ENCODE results near the gene SLC66A1. TPM values are rescaled to one million over a fixed set of nuclear protein-coding genes. Genes with fewer than 3 reads are reported as not detected.
A peak's percentile ranks its signal among the peaks of the same experiment; 100 is the strongest.

SLC66A1 gene
- total and polyA plus RNA-seq, 9 of the 15 experiments (the other 6 are each of a cell fraction or from before 2014, with no cell fraction given) = 1.2 to 40.8 (median 18.6) TPM

DNA sequence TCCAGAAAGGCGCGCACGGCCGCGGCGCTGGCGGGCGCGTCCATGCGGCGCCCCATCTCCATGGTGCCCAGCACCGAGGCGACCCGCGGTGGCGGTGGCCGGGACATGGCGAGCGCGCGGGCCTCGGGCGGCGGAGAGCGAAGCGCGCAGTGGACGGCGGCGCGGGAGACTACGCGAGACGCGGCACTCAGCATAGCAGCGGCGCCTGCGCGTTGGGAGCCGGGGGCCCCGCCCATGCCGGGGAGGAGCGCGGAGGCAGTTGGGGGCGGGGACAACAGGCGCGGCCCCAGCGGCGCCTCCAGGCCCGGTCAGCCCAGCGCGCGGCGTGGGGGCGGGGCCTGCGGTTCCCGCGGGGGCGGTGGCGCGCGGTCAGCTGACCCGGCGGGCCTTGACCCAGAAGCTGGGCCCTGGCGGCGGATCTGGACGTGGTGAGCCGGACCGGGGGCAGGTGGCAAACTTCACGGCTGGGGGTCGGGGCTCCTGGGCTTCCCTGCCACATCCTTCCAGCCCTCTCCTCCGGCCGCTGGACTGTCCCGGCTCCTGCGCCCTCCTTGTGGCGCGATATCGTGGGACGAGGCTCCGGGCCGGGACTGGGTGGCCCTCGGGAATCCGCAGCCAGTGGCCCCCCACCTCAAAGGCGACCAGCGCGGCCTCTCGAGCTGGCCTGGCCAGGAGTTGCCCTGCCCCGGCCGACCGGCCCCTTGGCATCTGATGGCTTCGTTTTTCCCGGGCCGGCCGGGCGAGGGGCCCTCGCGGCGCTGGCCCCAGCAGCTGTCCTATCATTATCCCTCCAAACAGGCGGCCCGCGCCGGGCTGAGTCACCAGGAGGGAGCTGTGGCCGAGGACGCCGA is at the start of gene SLC66A1, which contains the start of gene AKR7A2 (continued):
- peak; percentile 68 for TF ChIP-seq CBFA2T2 (conservative IDR thresholded peaks at IDR 0.05)
- TF ChIP-seq ZBTB43 (CRISPR knock-in tag; IDR thresholded peaks at IDR 0.05) = no peak
- TF ChIP-seq CAMTA2 (CRISPR knock-in tag; conservative IDR thresholded peaks at IDR 0.05) = peak; percentile 92
- no peak for TF ChIP-seq MAFK (IDR thresholded peaks at IDR 0.05; ENCODE audit: low read length)
- no peak for TF ChIP-seq NR0B1 (IDR thresholded peaks at IDR 0.05; ENCODE audit: partially characterized antibody)
- TF ChIP-seq, protein P1, sequence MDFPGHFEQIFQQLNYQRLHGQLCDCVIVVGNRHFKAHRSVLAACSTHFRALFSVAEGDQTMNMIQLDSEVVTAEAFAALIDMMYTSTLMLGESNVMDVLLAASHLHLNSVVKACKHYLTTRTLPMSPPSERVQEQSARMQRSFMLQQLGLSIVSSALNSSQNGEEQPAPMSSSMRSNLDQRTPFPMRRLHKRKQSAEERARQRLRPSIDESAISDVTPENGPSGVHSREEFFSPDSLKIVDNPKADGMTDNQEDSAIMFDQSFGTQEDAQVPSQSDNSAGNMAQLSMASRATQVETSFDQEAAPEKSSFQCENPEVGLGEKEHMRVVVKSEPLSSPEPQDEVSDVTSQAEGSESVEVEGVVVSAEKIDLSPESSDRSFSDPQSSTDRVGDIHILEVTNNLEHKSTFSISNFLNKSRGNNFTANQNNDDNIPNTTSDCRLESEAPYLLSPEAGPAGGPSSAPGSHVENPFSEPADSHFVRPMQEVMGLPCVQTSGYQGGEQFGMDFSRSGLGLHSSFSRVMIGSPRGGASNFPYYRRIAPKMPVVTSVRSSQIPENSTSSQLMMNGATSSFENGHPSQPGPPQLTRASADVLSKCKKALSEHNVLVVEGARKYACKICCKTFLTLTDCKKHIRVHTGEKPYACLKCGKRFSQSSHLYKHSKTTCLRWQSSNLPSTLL (IDR thresholded peaks at IDR 0.05) = no peak
- peak; percentile 75 to 91; a peak in 3 of 4 replicates for TF ChIP-seq SIN3A (IDR thresholded peaks at IDR 0.05; ENCODE audit: borderline replicate concordance in 2 of 2, control insufficient read depth in 1 of 2, low read depth in 2 of 2, low read length in 2 of 2)
- TF ChIP-seq IFI16 (CRISPR knock-in tag; IDR thresholded peaks at IDR 0.05) = no peak
- no peak for TF ChIP-seq COPS2 (conservative IDR thresholded peaks at IDR 0.05)
- no peak; the same call in 1 of the 2 replicates for TF ChIP-seq HDAC8 (tag; IDR thresholded peaks at IDR 0.05)
- peak in 1 of 2 experiments; percentile 89; a peak in 3 of 4 replicates for TF ChIP-seq MAZ (CRISPR knock-in tag; conservative IDR thresholded peaks at IDR 0.05 in 1 of 2, IDR thresholded peaks at IDR 0.05 in 1 of 2)
- TF ChIP-seq NCOA1 (IDR thresholded peaks at IDR 0.05; ENCODE audit: low read depth) = no peak
- peak; percentile 63; the same call in 1 of the 2 replicates for TF ChIP-seq TARDBP (IDR thresholded peaks at IDR 0.05)
- 0 out of 2 replicates have a peak, but pooled peaks have one; percentile 91 for TF ChIP-seq GATAD2B (IDR thresholded peaks at IDR 0.05; ENCODE audit: borderline replicate concordance)
- TF ChIP-seq ZNF174 (CRISPR knock-in tag; IDR thresholded peaks at IDR 0.05) = no peak
- peak; percentile 72; the same call in 1 of the 2 replicates for TF ChIP-seq MYNN (IDR thresholded peaks at IDR 0.05)
- TF ChIP-seq MYNN (CRISPR knock-in tag; IDR thresholded peaks at IDR 0.05) = no peak
- peak; percentile 95 to 96 for TF ChIP-seq NRF1 (conservative IDR thresholded peaks at IDR 0.05 in 1 of 2, IDR thresholded peaks at IDR 0.05 in 1 of 2)
- TF ChIP-seq MCM2 (IDR thresholded peaks at IDR 0.05; ENCODE audit: low read depth) = no peak
- no peak for TF ChIP-seq EZH2 (IDR thresholded peaks at IDR 0.05; ENCODE audit: borderline replicate concordance, low read depth, low read length)
- TF ChIP-seq FOXJ2 (tag; IDR thresholded peaks at IDR 0.05) = peak; percentile 47; the same call in 1 of the 2 replicates
- TF ChIP-seq, protein P2, sequence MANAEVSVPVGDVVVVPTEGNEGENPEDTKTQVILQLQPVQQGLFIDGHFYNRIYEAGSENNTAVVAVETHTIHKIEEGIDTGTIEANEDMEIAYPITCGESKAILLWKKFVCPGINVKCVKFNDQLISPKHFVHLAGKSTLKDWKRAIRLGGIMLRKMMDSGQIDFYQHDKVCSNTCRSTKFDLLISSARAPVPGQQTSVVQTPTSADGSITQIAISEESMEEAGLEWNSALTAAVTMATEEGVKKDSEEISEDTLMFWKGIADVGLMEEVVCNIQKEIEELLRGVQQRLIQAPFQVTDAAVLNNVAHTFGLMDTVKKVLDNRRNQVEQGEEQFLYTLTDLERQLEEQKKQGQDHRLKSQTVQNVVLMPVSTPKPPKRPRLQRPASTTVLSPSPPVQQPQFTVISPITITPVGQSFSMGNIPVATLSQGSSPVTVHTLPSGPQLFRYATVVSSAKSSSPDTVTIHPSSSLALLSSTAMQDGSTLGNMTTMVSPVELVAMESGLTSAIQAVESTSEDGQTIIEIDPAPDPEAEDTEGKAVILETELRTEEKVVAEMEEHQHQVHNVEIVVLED (CRISPR knock-in tag; IDR thresholded peaks at IDR 0.05) = peak; percentile 69
- no peak for TF ChIP-seq GABPA (tag; conservative IDR thresholded peaks at IDR 0.05; ENCODE audit: low read depth)

Data from K562 (cell line).